ENCODE results near the gene S100A3.
"Not testable (repeated sequence)": the region's sequence is repeated elsewhere in the genome, so short reads cannot be mapped to it uniquely, and the experiment has no call there.

The S100A3 gene

GRCh38 chr1:153568367-153569099 is 19.5 kb upstream of the S100A3 start:
- peak; percentile 97 for DNase-seq

- peak; percentile 29 for DNase-seq
Observed at GRCh38 chr1:153567621-153568366, 18.7 kb upstream of the S100A3 start.

GRCh38 chr1:153566414-153567371 is 17.6 kb upstream of the S100A3 start:
- DNase-seq: peak; percentile 76

- DNase-seq: peak; percentile 60
Observed at GRCh38 chr1:153565529-153566374, 16.7 kb upstream of the S100A3 start, which contains the start of gene S100A2. S100A2 (minus strand) TSS chr1:153565844; CDS start chr1:153563877, 1,967 bp downstream.

- DNase-seq: no peak
Observed at GRCh38 chr1:153563991-153564390, 14.9 kb upstream of the S100A3 start.

- DNase-seq: no peak
Observed at GRCh38 chr1:153563483-153563901, 14.4 kb upstream of the S100A3 start.

- DNase-seq: not testable (repeated sequence)
Observed at GRCh38 chr1:153562021-153562420, 13.0 kb upstream of the S100A3 start.

GRCh38 chr1:153561466-153561985 is 12.5 kb upstream of the S100A3 start:
- DNase-seq: no peak

GRCh38 chr1:153560771-153561465 is 11.9 kb upstream of the S100A3 start:
- DNase-seq: no peak

GRCh38 chr1:153560241-153560640 is 11.2 kb upstream of the S100A3 start:
- no peak for DNase-seq

GRCh38 chr1:153557877-153558276 is 8.8 kb upstream of the S100A3 start:
- no peak for DNase-seq

GRCh38 chr1:153556348-153556747 is 7.3 kb upstream of the S100A3 start:
- DNase-seq: no peak

- DNase-seq: no peak
Observed at GRCh38 chr1:153553830-153554541, 4.9 kb upstream of the S100A3 start.

- DNase-seq: no peak
Observed at GRCh38 chr1:153553096-153553495, 4.0 kb upstream of the S100A3 start.

GRCh38 chr1:153552335-153552734 is 3.3 kb upstream of the S100A3 start:
- DNase-seq: no peak

- DNase-seq: no peak
Observed at GRCh38 chr1:153550827-153551500, 1.9 kb upstream of the S100A3 start.

- no peak for DNase-seq
Observed at GRCh38 chr1:153550398-153550758, 1.3 kb upstream of the S100A3 start.

- DNase-seq: no peak
Observed at GRCh38 chr1:153549741-153550397, 811 bp upstream of the S100A3 start.
